Smooth muscle cell (in vitro differentiated cells): ENCODE data around the gene CCL13. TPM values are rescaled to one million over a fixed set of nuclear protein-coding genes. Genes with fewer than 3 reads are reported as not detected.

Source experiments
- DNase-seq: peaks from one replicate; lab custom pipeline; 2025; ENCODE audit not compliant: unreplicated experiment; lab: John Stamatoyannopoulos, UW
- H2AFZ ChIP-seq: fragments of 200-600 bp; sonication (generic); 2 replicates; pipeline ENCODE4 v1.6.0; 2016; ENCODE audit warnings: antibody characterized with exemption, low read depth, mild to moderate bottlenecking
- H3F3A ChIP-seq: fragments of 200-600 bp; sonication (generic); 2 replicates; pipeline ENCODE4 v1.6.0; 2017; ENCODE audit warnings: antibody characterized with exemption, low read depth
- H3K27ac ChIP-seq: fragments of 200-600 bp; sonication (generic); 2 replicates; pipeline ENCODE4 v1.5.1; 2016; ENCODE audit warnings: low read depth, mild to moderate bottlenecking
- H3K27me3 ChIP-seq: fragments of 200-600 bp; sonication (generic); 2 replicates; pipeline ENCODE4 v1.6.1; 2016; ENCODE audit warnings: low read depth, mild to moderate bottlenecking
- H3K36me3 ChIP-seq: fragments of 200-600 bp; sonication (generic); 2 replicates; pipeline ENCODE4 v1.5.1; 2016; ENCODE audit warnings: low read depth
- H3K4me1 ChIP-seq: fragments of 200-600 bp; sonication (generic); 2 replicates; pipeline ENCODE4 v1.5.1; 2016; ENCODE audit warnings: low read depth
- H3K4me2 ChIP-seq: fragments of 200-600 bp; sonication (generic); 2 replicates; pipeline ENCODE4 v1.6.0; 2016; ENCODE audit warnings: mild to moderate bottlenecking
- H3K4me3 ChIP-seq: fragments of 200-600 bp; sonication (generic); 2 replicates; pipeline ENCODE4 v1.5.1; 2016; ENCODE audit warnings: mild to moderate bottlenecking
- H3K79me2 ChIP-seq: fragments of 200-600 bp; sonication (generic); 2 replicates; pipeline ENCODE4 v1.6.0; 2016; ENCODE audit warnings: low read depth, mild to moderate bottlenecking
- H3K9ac ChIP-seq: fragments of 200-600 bp; sonication (generic); 2 replicates; pipeline ENCODE4 v1.6.0; 2016; ENCODE audit warnings: low read depth
- H3K9me3 ChIP-seq: fragments of 200-600 bp; sonication (generic); replicated peaks from 2 replicates; pipeline ENCODE4 v1.5.1; 2016; ENCODE audit warnings: low read depth
- H4K20me1 ChIP-seq: fragments of 200-600 bp; sonication (generic); 2 replicates; pipeline ENCODE4 v1.6.0; 2016; ENCODE audit warnings: low read depth
- WGBS: methylation state at CpG from one replicate; pipeline ENCODE4 v1.1.7; 2016; ENCODE audit warnings: low lambda C conversion rate; 5-methylcytosine and 5-hydroxymethylcytosine counted together
- polyA plus RNA-seq: library from polyadenylated mRNA; unstranded; fragments of >200 nt; fragmentation: Nextera tagmentation; extraction: Ambion mirVana; gene quantifications from 2 replicates; pipeline ENCODE4 v1.2.1, GENCODE V29; 2016
- total RNA-seq: library from RNA; depleted of rRNA; stranded (reverse); fragments of >200 nt; gene quantifications from 2 replicates; pipeline ENCODE4 v1.2.3, GENCODE V29; 2014
- TF ChIP-seq, protein P1 (sequence below): fragments of 200-600 bp; sonication (generic); IDR thresholded peaks from 2 replicates; pipeline ENCODE4 v1.5.1; 2017; ENCODE audit warnings: borderline replicate concordance, mild to moderate bottlenecking, antibody characterized with exemption; ENCODE audit not compliant: insufficient read depth, poor library complexity, severe bottlenecking

Gene CCL13
- total and polyA plus RNA-seq, 2 experiments from 2014 or later = not detected

- Histone ChIP-seq H3F3A (no peaks in the 10 kb centered on the region), H3K36me3 (no peaks in the 10 kb centered on the region), H3K27me3 (peaks cover 8% of the 10 kb centered on the region), H2AFZ (no peak within 1 kb of the TSS), H3K27ac (no peak within 1 kb of the TSS), H3K79me2 (no peaks in the 10 kb centered on the region), H3K9ac (no peak within 1 kb of the TSS), H3K9me3 (no peaks in the 10 kb centered on the region), H4K20me1 (no peaks in the 10 kb centered on the region), H3K4me3 (no peak within 1 kb of the TSS), H3K4me2 (no peak within 1 kb of the TSS), H3K4me1 (no peaks in the 10 kb centered on the region)
- no peak for DNase-seq
- WGBS = 71% methylated on average over 5 of the region's 5 CpGs
- TF ChIP-seq, protein P1, sequence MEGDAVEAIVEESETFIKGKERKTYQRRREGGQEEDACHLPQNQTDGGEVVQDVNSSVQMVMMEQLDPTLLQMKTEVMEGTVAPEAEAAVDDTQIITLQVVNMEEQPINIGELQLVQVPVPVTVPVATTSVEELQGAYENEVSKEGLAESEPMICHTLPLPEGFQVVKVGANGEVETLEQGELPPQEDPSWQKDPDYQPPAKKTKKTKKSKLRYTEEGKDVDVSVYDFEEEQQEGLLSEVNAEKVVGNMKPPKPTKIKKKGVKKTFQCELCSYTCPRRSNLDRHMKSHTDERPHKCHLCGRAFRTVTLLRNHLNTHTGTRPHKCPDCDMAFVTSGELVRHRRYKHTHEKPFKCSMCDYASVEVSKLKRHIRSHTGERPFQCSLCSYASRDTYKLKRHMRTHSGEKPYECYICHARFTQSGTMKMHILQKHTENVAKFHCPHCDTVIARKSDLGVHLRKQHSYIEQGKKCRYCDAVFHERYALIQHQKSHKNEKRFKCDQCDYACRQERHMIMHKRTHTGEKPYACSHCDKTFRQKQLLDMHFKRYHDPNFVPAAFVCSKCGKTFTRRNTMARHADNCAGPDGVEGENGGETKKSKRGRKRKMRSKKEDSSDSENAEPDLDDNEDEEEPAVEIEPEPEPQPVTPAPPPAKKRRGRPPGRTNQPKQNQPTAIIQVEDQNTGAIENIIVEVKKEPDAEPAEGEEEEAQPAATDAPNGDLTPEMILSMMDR = no peak
Measured at GRCh38 chr17:34363183-34363661, 6.9 kb downstream of the CCL13 start, which contains the start of gene CCL1. Gene CCL1, minus strand, starts transcription at chr17:34363233. Its CDS starts 72 bp downstream, at chr17:34363161.

GRCh38 chr17:34364751-34365150 is 8.5 kb downstream of the CCL13 start:
- TF ChIP-seq, protein P1 = no peak
- Histone ChIP-seq H3K9me3 (no peaks in the 10 kb centered on the region), H4K20me1 (no peaks in the 10 kb centered on the region), H3K27me3 (peaks cover 8% of the 10 kb centered on the region), H2AFZ (no peak overlapping the region), H3K4me3 (no peak overlapping the region), H3F3A (no peaks in the 10 kb centered on the region), H3K36me3 (no peaks in the 10 kb centered on the region), H3K9ac (no peak overlapping the region), H3K79me2 (no peaks in the 10 kb centered on the region), H3K4me2 (no peak overlapping the region), H3K4me1 (no peaks in the 10 kb centered on the region), H3K27ac (no peak overlapping the region)
- no peak for DNase-seq
- WGBS = 86% methylated on average over 2 of the region's 2 CpGs

DNA sequence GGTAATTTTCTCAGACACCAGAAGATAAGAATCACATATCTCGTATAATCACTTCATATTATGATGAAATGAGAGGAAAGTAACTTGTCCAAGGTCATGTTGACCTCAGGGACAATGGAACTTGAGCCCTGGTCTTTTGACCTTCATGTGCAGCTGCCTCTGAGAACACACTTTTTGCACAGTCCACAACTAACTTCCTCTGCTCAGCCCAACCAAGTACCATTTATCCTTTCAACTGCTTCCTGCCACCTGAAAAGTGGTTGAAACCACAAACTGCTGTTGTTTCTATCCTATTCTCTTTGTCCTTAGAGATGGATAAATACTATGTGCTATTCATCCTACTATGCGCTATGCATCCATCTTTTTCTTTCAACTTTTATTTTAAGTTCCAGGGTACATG is 9.1 kb downstream of the CCL13 start:
- no peaks in the 10 kb centered on the region for H3K9me3 ChIP-seq
- DNase-seq = no peak
- H3K27ac ChIP-seq = no peak overlapping the region
- TF ChIP-seq, protein P1 = no peak
- no peak overlapping the region for H3K9ac ChIP-seq
- H3K4me3 ChIP-seq = no peak overlapping the region
- H3K4me2 ChIP-seq = no peak overlapping the region
- H3F3A ChIP-seq = no peaks in the 10 kb centered on the region
- no peaks in the 10 kb centered on the region for H3K36me3 ChIP-seq
- no peaks in the 10 kb centered on the region for H3K79me2 ChIP-seq
- WGBS = 91% methylated on average over 2 of the region's 2 CpGs
- H2AFZ ChIP-seq = no peak overlapping the region
- peaks cover 8% of the 10 kb centered on the region for H3K27me3 ChIP-seq
- no peaks in the 10 kb centered on the region for H4K20me1 ChIP-seq
- H3K4me1 ChIP-seq = no peaks in the 10 kb centered on the region

GRCh38 chr17:34366010-34366409 is 9.7 kb downstream of the CCL13 start:
- Histone ChIP-seq H2AFZ (no peak overlapping the region), H3K9ac (no peak overlapping the region), H3K4me1 (no peaks in the 10 kb centered on the region), H3K27ac (no peak overlapping the region), H3K4me3 (no peak overlapping the region), H3K9me3 (no peaks in the 10 kb centered on the region), H3K36me3 (no peaks in the 10 kb centered on the region), H4K20me1 (no peaks in the 10 kb centered on the region), H3F3A (no peaks in the 10 kb centered on the region), H3K4me2 (no peak overlapping the region), H3K27me3 (peaks cover 8% of the 10 kb centered on the region), H3K79me2 (no peaks in the 10 kb centered on the region)
- no peak for DNase-seq
- WGBS = no CpG with 5 or more reads among the region's 1 CpG
- TF ChIP-seq, protein P1 = no peak
